HG03039 (cell line): ENCODE results near the gene GCK.

Source experiments
- ATAC-seq: cut with Tn5 transposase; IDR thresholded peaks from one replicate; pipeline ENCODE4 v1.9.1; 2021; ENCODE audit warnings: mild to moderate bottlenecking, moderate library complexity; ENCODE audit not compliant: unreplicated experiment

Gene GCK

GRCh38 chr7:44097064-44097932 is 91.9 kb downstream of the GCK start:
- ATAC-seq, result no peak

- no peak for ATAC-seq
These were observed 92.8 kb downstream of the GCK start for GRCh38 chr7:44096326-44096881.

DNA sequence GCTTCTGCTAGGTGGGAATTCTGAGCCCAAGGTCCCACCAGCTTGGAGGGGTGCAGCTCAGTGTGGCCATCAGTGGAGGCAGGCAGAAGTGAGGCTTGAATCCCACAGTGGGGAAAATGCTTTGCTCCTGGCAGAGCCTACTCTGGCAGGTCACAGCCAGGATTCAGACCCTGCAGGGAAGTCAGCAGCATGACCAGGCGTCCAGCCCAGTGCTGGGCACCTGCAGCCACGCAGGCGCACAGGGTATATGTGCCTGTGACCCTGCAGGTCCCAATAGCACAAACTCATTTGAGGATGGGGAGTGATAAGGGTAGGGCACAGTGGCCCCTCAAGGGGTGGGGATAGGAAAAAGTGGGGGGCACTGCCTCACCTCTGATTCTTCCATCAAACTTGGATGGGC is 93.5 kb downstream of the GCK start:
- ATAC-seq, result no peak

GRCh38 chr7:44094883-44095592 is 94.2 kb downstream of the GCK start:
- ATAC-seq, result no peak

- ATAC-seq, result no peak
These were observed 94.9 kb downstream of the GCK start for GRCh38 chr7:44094365-44094764.
